HG03432 (cell line): Measurements from ENCODE around the gene NAA50.
A peak's percentile ranks its signal among the peaks of the same experiment; 100 is the strongest.

Experiments used
- ATAC-seq: cut with Tn5 transposase; IDR thresholded peaks from one replicate; pipeline ENCODE4 v1.9.1; 2021; ENCODE audit warnings: mild to moderate bottlenecking, moderate library complexity; ENCODE audit not compliant: unreplicated experiment

Gene NAA50

DNA sequence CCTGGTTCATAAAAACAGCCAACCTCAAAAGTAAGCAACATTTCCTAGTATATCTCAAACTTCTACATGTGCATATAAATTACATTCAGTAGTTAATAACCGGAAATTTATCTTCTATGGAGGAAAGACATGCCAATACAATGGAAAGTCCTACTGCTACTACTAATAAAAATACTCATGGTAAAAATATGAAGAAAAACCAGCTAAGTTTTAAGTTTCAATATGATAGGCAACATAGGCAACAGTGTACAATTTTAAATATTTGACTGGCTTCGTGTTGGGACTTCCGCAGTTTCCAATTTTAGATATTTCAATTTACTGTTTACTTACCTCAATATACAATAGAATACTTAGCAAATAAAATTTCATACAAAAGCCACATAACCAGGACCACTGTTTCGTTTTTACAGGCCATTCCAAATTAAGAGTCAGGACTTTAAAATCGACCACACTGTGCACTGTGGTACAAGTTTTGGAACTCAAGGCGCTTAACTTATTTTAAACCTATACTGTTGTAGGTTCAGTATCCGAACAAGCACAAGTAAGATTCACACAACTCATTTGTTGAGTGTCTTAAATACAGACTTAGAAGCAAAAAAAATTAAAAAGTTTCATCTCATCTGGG is 2.9 kb downstream of the NAA50 start:
- no peak for ATAC-seq

DNA sequence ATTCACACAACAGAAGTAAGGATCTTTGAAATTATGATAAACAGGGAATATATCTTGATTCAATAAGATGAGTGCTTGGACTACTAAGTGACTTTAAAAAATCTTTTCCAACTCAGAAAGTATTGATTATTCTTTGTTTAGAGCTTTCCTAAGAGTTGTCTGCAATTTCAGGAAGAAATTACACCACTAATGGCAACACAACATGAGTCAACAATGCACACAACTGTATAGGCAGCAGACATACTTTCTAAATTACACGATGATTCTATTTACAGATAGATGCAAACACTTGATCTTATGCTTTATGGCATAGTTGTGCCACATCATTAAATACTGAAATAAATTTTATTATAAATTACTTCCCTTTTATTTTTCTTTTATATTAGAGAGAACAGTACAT is 4.4 kb downstream of the NAA50 start:
- ATAC-seq = no peak

DNA sequence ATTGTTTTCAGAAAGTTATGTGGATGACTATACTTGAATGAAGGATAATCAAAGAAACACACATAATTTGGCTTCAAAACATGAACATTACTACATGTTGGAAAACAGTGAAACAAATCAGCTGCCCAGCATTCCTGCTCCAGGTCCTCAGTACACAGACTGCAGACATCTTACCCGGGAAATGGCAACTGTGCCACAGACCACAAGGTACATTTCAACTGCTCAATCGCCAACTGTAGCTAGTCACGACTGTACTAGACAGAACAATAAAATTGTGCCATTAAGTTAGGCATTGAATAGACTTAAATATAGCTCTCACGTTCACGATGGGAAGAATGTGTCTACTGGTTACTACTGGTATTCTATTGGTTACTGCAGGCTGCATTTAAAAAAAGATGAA is 5.0 kb downstream of the NAA50 start:
- no peak for ATAC-seq

DNA sequence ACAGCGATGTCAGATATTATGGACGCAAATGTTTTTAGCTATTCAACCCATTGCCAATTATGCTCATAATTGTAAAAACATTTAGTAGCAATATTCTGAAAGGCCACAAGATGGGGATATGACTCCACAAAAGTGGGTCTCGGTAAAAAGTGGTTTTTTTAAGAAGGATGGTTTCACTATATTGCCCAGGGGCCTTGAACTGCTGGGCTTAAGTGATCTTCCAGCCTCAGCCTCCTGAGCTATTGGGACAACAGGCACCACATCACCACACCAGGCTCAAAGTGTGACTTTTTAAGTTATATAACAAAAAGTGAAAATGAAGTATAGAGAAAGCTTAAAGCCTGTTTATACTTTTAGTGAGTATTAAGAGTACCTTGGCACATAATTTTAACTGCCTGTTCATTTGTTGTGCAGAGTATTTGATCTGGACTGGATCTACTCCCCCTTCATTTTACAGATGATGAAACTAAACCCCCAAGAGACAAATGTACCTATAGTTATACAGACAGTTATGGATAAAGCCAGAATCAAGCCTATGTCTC is 9.4 kb downstream of the NAA50 start:
- ATAC-seq = peak; percentile 83

DNA sequence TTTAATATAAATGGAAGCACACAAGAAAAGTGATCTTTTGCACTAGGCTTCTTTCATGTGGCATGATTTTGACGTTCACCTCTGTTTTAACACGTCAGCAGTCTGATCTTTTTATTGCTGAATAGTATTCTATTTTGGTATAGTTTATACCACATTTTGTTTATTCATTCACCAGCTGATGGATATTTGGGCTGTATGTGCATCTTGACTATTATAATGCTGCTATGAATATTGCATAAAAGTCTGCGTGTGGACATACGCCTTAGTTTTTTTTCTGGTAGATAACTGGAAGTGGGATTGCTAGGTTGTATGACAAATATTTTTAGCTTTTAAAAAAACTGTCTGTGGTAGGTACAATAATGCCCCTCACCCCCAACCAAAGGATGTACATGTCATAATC is 14.4 kb downstream of the NAA50 start:
- ATAC-seq = no peak

DNA sequence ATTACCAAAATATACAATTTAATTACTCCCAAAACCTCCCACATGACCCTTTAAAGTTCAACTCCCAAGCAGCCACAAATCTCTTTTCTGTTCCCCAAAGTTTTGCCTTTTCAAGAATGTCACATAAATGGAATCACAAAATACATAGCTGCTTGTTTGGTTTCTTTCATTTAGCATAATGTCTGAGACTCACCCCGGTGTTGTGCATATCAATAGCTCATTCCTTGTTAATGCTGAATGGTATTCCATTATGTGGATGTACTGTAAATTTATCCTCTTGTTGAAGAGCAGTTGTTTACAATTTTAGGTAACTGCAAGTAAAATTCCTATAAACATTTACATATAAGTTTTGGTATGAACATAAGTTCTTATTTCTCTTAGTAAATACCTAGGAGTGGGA is 15.5 kb downstream of the NAA50 start:
- no peak for ATAC-seq

DNA sequence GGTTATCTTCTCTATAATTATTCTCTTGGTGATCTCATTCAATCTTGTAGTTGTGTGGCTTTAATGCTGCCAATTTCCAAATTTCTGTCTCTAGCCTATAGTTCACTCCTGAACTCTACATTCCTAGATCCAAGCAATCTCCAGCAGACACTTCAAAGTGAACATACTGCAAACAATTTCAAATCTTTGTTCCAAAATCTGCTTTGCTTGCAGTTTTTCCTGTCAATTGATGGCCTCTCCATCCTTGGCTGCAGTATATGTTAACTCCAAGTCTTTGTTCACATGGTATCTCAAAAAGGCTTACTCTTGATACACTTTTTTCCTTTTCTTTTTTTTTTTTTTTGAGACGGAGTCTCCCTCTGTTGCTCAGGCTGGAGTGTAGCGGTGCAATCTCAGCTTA is 17.4 kb downstream of the NAA50 start:
- no peak for ATAC-seq

DNA sequence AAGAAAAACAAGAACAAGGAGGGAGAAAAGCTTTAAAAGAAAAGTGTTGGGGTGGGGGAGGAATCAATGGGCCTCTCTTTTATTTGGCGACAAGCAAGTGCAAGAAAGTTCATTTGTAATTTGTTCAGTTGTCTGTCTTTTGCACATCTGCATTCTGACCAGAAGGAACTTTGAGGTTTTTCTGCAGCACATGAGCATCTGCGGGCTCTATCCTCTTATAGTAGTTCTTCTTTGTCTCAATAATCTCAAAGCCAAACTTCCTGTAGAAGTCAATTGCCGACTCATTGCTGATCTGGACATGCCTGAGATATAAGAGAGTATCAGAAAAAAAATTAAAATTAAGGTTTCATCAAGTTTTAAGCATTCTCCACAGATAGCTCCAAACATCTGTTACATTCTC is 24.4 kb downstream of the NAA50 start:
- no peak for ATAC-seq

DNA sequence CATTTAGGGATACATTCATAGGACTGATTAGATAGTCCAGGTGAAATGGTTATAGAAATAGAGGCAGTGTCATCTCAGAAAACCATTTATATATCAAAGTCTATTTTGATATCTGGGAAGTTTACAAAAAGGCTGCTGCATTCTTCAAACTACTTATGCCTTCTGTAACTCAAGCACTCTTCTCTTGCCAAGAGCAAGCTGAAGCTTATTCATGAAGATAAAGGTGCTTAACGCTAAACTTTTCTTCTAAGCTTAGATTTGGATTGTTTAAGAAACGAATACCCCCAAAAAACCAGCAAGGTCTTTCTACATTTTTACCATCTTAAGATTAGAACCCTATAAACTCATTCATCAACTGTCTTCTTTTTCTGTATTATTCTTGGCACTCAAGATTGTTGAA is 26.3 kb downstream of the NAA50 start:
- ATAC-seq = no peak

DNA sequence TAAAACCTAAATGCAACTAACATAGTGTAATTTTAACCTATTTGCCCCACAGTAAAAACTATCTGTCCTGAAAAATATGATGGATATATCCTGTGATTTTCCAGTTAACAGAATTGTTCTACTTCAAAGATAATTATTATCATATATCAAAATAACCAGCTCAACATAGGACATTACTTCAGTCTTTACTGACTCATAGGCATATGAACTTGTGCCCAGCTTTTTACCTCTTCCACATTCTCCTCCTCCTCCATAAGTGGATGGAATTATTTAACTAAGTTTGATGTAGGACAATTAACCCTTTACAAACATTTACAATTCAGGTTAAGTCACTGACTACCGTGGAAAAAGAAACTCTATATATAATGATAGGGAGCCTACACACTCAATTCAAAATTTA is 26.8 kb downstream of the NAA50 start:
- no peak for ATAC-seq

DNA sequence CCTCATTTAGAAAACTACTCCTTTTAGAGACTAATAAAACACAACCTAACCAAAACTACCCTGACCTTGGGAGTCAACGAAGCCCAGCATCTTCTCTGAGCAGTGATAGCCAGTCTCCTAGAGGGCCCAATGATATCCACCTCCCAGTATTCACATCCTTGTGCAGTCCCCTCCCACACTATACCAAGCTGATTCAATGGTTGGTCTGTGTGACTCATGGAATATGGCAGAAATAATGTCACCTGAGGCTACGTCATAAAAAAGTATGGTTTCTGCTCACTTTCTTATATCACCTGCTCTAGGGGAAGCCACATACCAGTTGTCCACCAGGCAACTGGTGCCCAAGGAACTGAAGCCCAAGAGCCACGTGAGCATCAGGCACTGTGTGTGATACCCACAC is 28.2 kb downstream of the NAA50 start:
- ATAC-seq = no peak

DNA sequence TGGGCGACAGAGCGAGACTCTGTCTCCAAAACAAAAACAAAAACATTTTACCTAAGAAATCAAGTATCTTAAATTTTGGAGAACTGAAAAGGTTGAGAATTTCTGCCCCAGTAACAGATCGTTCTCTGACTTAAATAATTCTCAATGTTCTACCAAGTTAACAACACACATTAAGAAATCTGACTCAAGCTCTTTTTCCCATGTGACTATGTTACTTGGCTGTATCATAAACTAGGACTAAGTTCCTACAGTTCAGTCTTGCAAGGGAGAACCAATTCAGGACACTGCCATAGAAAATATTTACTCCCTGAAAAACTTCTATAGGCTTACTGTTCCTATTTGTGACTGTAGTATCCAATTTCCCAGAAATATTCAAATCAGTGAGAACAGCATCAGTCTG is 28.7 kb downstream of the NAA50 start:
- ATAC-seq = no peak

DNA sequence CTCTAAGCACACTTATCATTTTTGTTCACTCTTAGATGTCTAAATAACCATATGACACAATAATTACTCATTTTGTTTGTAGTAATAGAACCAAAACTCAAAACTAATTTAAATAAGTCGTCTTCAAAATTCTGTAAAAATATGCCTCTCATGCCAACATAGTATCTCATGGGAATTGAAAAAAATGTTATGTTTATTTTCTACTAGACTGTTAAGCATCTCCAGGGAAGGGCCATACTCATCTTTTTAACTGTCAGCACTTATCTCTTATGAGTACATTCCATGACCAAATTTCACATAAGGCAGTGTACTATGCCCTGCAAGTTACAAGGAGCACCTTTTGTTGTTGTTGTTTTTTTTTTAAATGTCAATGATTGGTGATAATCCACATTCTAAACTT is 31.3 kb downstream of the NAA50 start:
- no peak for ATAC-seq

DNA sequence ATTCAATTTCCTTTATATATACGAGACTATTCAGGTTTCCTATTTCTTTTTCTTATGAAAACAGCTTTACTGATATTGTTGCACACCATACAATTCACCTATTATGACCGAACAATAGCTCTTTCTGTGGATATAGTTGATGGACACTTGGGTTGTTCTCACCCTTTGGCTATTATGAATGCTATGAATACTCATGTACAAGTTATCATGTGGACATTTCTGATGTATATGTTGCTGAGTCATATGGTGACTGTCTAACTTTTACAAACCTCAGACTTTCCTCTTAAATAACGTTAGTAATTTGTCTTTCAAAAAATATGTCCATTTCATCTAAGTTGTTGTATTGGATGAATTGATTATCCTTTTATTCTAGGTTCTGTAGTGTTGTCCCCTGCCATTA is 33.9 kb downstream of the NAA50 start:
- no peak for ATAC-seq

DNA sequence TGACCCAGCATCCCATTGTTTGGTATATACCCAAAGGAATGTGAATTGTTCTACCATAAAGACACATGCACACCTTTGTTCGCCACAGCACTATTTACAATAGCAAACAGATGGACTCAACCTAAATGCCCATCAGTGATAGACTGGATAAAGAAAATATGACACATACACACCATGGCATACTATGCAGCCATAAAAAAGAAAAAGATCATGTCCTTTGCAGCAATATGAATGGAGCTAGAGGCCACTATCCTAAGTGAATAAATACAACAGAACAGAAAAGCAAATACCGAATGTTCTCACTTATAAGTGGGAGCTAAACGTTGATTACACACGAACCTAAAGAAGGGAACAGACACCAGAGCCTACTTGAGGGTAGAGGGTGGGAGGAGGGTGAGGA is 38.2 kb downstream of the NAA50 start:
- ATAC-seq = no peak

DNA sequence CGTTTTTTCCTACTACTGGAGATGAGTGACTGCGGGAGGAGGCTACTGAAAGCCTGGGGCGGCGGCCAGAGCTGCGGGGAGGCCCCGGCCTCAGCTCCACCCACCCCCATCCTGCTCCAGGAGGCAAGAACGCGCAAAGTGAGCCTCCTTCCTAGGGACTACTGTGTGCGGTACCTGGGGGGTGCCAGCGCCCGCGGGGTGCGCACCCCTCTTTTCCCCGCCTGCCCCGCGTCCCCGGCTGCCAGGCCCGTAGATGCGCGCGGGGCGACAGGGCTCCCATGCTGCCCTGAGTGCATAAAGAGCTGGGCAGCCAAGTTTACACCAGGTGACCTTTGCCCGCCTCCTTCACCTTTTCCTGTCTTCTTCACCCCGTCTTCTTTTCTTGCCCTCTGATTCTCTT is 47.1 kb downstream of the NAA50 start:
- no peak for ATAC-seq

DNA sequence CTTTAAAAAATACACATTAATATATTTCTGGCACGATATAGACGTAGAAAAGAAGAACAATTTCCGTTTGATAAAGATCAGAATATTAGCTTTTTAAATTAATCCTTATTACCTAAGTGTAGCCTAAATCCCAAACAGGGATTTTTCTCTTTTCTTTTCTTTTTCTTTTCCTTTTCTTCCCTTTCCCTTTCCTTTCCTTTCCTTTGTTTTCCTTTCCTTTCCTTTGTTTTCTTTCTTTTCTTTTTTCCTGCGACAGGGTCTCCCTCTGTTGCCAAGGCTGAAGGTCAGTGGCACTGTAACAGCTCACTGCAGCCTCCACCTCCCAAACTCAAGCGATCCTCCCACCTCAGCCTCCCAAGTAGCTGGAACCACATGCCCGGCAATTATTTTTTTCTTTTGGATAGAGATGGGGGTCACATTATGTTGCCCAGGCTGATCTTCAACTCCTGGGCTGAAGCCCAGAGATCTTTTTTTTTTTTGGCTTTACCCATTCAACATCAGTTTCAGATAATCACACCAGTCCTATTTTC is 47.8 kb downstream of the NAA50 start:
- no peak for ATAC-seq

DNA sequence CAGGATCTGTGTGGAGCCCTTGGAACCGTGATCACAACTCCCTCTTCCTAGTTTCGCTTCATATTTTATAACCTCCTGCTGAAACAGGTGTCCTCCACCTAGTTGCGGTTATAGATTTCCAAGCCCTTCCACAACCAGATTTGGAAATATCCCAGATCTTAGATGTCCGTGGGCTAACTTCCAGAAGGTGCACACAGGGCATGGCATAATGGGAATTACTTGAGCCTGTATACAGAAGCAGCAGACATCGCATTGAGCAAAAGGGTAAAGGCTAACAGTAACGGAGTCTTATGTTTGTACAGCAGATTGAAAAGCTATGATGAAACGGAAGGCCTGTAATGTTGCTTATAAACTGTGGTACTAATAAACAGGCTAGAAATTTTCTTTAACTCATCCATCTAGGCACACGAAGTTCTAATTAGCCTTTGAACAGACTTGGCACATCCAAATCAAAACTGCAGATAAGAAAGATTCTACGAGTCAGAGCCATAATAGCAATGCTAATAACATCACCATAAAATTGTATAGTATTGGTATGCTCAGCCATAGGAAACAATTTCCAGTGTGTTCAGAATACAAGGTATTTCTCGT is 48.5 kb downstream of the NAA50 start:
- ATAC-seq = no peak

DNA sequence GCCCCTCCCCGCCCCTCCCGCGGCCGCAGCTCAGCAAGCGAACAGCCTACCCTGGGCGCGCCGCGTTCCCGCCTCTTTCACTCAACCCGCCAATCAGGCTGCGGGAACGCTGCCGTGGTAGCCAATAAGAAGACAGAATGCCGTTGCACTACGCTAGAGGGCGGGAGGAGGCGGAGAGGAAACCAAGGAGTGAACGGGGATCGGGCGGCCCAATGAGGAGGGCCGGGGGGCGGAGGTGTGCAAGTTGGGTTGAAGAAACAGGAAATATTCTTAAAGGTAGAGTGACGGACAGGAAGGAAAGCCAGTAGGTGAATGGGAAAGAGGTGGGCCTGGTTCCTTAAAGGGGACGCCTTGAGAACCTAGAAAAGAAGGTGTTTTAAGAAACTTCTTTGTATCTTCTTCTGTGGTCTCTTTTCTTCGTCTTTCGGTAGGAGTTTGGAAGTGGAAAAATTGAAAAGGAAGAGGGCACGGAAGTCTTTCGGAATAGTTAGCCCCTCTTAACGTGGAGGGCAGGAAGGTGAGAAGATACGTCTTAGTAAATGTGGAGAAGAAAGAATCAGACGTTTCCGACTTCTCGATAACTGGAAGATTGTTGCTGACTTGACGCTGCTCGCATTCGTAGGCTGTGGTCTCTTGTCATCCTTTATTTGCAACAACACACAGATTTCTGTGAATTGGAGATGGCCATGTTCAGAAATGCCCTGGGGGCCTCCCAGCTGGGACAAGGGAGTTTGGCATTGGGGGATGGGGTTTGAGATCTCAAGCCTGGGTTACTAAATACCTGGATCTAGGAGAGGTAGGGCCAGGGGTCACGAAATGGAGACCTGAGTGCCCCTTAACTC is 49.2 kb downstream of the NAA50 start:
- peak; percentile 92 for ATAC-seq

DNA sequence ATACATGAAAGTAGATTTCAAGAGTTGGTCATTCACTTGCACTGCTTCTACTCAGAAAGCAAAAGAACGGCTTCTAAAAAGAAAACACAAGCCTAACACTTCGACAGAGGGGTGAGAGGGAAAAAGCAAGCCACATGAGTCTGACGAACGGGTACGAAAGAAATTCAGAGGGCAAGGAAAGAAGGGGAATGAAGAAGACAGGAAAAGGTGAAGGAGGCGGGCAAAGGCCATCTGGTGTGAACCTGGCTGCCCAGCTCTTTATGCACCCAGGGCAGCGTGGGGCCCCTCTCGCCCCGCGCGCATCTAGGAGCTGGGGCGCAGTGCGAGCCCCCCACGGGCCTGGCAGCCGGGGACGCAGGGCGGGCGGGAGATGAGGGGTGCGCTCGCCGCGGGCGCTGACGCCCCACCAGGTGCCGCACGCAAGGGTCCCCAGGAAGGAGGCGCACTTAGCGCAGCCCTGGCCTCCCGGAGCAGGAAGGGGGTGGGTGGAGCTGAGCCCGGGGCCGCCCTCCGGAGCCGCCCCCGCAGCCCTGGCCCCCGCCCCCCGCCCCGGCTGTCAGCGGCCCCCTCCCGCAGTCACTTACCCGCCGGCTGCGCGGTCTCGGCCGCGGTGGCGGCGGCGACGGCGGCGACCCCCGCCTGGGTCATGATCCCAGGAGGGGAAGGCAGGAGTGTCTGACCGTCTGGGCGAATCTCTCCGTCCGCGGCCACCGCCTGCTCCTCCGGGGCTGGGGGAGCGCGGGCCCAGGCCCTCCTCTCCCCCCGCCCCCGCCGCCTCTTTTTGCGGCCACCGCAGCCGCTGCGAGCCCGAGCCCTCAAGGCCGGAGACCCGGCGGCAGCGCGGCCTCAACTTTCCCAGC is 50.0 kb downstream of the NAA50 start, which contains the start of gene USF3:
TSS of gene USF3 (minus strand) at position 857 of the 860 bp plus-strand sequence. CDS start 21,764 bp downstream, outside the sequence.
- peak; percentile 76 for ATAC-seq

DNA sequence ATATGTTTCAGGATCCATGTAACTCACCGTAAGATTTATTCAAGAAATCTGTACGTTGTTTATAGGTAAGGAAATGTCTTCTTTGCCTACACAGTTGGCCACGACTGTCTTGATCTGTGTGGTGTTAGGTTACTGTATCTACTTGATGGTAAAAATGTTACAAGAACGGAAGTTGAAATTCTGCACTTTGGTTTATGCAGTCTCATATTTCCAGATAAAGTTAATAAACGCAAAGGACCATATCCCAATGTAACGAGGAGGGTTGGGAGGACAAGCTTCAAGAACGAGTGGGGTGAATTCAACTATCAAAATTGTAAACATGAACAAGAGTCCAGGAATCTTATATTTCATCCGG is 50.6 kb downstream of the NAA50 start:
- no peak for ATAC-seq
